Right lobe of liver (tissue), 4 donors: ENCODE data around the gene PFDN4.

Source experiments
- POLR2A ChIP-seq: fragments of 450-650 bp; IDR thresholded peaks from one replicate; pipeline ENCODE4 v1.6.1; 2017; ENCODE audit warnings: antibody characterized with exemption, mild to moderate bottlenecking
- TF ChIP-seq, protein P1 (sequence below), 4 donors: fragments of 200-600 bp in 3 of 4; fragments of 450-650 bp in 1 of 4; IDR thresholded peaks; one replicate each; pipeline versions ENCODE4 v1.5.1 to v1.8.0; 2016 to 2022; ENCODE audit warnings: antibody characterized with exemption in 4 of 4, mild to moderate bottlenecking in 2 of 4
- donor health status: DM: no; HTN: no; CAD: no.
- donor health status: DM: no; HTN: no; CAD: no.
- donor health status: DM: no; HTN: yes; CAD: no.

DNA sequence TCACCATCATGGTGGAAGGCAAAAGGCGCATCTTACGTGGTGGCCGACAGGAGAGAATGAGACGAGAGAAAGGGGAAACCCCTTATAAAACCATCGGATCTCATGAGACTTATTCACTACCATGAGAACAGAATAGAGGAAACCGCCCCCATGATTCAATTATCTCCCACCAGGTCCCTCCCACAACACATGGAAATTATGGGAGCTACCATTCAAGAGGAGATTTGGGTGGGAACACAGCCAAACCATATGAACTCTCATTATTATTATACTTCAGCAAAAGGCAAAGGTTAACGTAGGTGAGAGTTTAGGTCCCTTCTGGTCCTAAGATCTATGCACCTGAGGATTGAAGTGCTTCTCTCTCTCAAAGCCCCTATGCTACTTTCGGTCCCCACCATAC is 2.4 kb upstream of the PFDN4 start:
- TF ChIP-seq, protein P1, sequence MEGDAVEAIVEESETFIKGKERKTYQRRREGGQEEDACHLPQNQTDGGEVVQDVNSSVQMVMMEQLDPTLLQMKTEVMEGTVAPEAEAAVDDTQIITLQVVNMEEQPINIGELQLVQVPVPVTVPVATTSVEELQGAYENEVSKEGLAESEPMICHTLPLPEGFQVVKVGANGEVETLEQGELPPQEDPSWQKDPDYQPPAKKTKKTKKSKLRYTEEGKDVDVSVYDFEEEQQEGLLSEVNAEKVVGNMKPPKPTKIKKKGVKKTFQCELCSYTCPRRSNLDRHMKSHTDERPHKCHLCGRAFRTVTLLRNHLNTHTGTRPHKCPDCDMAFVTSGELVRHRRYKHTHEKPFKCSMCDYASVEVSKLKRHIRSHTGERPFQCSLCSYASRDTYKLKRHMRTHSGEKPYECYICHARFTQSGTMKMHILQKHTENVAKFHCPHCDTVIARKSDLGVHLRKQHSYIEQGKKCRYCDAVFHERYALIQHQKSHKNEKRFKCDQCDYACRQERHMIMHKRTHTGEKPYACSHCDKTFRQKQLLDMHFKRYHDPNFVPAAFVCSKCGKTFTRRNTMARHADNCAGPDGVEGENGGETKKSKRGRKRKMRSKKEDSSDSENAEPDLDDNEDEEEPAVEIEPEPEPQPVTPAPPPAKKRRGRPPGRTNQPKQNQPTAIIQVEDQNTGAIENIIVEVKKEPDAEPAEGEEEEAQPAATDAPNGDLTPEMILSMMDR (IDR thresholded peaks at IDR 0.05), result no peak
- TF ChIP-seq POLR2A, result no peak
